BJ (cell line): ENCODE results near the gene LMAN1L. TPM values are rescaled to one million over a fixed set of nuclear protein-coding genes. Genes with fewer than 3 reads are reported as not detected.

Experiments used
- CTCF ChIA-PET: fragments of 350-600 bp; formaldehyde crosslinking; extraction: SDS; loops from one replicate; lab custom pipeline; 2021; ENCODE audit warnings: antibody characterized with exemption, inconsistent platforms; lab: Yijun Ruan, JAX
- POLR2A ChIA-PET: fragments of 300-600 bp; sonication (Branson Sonifier 250); formaldehyde crosslinking; extraction: SDS; loops from one replicate; lab custom pipeline; 2021; ENCODE audit warnings: antibody characterized with exemption; lab: Charles Lee
- DNase-seq: peaks from one replicate; pipeline ENCODE4 v3.0.0-alpha.2; 2011; ENCODE audit warnings: low read depth
- H3K27me3 ChIP-seq: 2 replicates; pipeline ENCODE4 v1.6.0; 2011; ENCODE audit warnings: low read length; ENCODE audit not compliant: control insufficient read depth, insufficient read depth
- H3K36me3 ChIP-seq: 2 replicates; pipeline ENCODE4 v1.5.1; 2011; ENCODE audit warnings: low read length; ENCODE audit not compliant: control insufficient read depth, insufficient read depth
- H3K4me3 ChIP-seq: 2 replicates; pipeline ENCODE4 v1.5.1; 2011; ENCODE audit warnings: low read depth, mild to moderate bottlenecking, control low read depth, low read length
- CTCF ChIP-seq: IDR thresholded peaks from 2 replicates; pipeline ENCODE4 v1.5.1; 2011; ENCODE audit warnings: low read depth, mild to moderate bottlenecking, control low read depth, inconsistent platforms, low read length, moderate library complexity; ENCODE audit not compliant: insufficient read depth
- polyA plus RNA-seq: library from polyadenylated mRNA; depleted of rRNA; stranded (reverse); fragments of >200 nt; gene quantifications from 2 replicates; pipeline ENCODE4 v1.2.3, GENCODE V29; 2011

Gene LMAN1L
- polyA plus RNA-seq, 1 experiment = not detected

GRCh38 chr15:74829486-74829885, 16.9 kb downstream of the LMAN1L start:
- Histone ChIP-seq H3K36me3 (no peaks in the 10 kb centered on the region), H3K4me3 (no peak overlapping the region), H3K27me3 (peaks cover 27% of the 10 kb centered on the region)
- no peak for DNase-seq
- CTCF ChIA-PET = no interaction called here
- TF ChIP-seq CTCF = no peak
- POLR2A ChIA-PET = no interaction called here

DNA sequence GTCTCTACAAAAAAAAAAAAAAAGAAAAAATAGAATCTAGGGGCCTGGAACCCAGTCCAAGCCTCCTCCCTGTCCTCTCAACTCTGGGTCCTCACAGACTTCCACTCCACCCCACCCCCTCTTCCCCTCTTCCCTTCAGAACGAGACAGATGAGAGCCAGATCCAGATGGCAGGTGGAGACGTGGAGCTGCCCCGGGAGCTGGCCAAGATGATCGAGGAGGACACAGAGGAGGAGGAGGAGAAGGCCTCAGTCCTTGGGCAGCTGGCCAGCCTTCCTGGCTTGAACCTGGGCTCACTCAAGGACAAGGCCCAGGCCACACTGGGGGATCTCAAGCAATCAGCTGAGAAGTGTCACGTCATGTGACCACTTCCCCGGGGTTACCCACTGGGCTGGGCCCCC, 17.4 kb downstream of the LMAN1L start:
- peaks cover 25% of the 10 kb centered on the region for H3K27me3 ChIP-seq

GRCh38 chr15:74830868-74831267, 18.2 kb downstream of the LMAN1L start:
- no peak for DNase-seq
- ChIA-PET CTCF (interaction anchor here (1.6 to 2.2 kb wide), 2 partner anchors 12 to 119 kb away, joined by 3 to 7 read pairs; partner anchors contain the start of gene ULK3), POLR2A (no interaction called here)
- Histone ChIP-seq H3K27me3 (peaks cover 18% of the 10 kb centered on the region), H3K4me3 (no peak overlapping the region), H3K36me3 (no peaks in the 10 kb centered on the region)
- TF ChIP-seq CTCF = no peak

More for the DNA sequence above, 17.4 kb downstream of the LMAN1L start:
- DNase-seq = no peak
- ChIA-PET POLR2A (no interaction called here), CTCF (interaction anchor here (0.6 to 1.6 kb wide), 2 partner anchors 32 to 120 kb away, joined by 3 read pairs; no protein-coding TSS in a partner anchor)
- TF ChIP-seq CTCF = no peak
- H3K36me3 ChIP-seq = no peaks in the 10 kb centered on the region
- H3K4me3 ChIP-seq = no peak overlapping the region

- no peak for TF ChIP-seq CTCF
- H3K36me3 ChIP-seq = no peaks in the 10 kb centered on the region; the same call in 1 of the 2 replicates
- ChIA-PET CTCF (interaction anchor here (0.9 to 2.5 kb wide), 6 partner anchors 10 to 70 kb away, joined by 3 to 9 read pairs (median 4); partner anchors contain the start of gene ULK3), POLR2A (no interaction called here)
- peaks cover 11% of the 10 kb centered on the region for H3K27me3 ChIP-seq
- H3K4me3 ChIP-seq = no peak overlapping the region
- no peak for DNase-seq
Measured at GRCh38 chr15:74831813-74832495, 19.3 kb downstream of the LMAN1L start.

DNA sequence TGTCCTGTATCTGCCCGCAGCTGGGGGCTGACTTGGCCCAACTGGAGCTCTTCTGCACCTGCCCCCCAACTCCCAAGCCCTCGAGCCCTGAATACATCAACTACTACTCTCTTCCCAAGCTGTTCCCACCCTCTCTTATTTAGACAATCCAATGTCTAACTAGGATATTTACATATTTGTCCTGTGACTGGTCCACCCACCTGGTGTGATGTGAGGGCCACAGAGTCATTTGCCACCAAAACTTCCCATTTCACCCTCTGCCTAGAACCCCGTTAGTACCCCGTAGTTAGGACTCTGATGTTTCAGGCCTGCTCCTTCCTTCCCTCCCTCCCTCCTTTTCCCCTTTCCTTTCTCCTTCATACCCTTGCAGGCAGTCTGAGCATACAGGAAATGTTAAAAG, 20.2 kb downstream of the LMAN1L start:
- no peak for DNase-seq
- TF ChIP-seq CTCF = no peak
- POLR2A ChIA-PET = no interaction called here
- Histone ChIP-seq H3K4me3 (no peak overlapping the region), H3K36me3 (no peaks in the 10 kb centered on the region; the same call in none of the 2 replicates), H3K27me3 (peaks cover 6% of the 10 kb centered on the region; the same call in 1 of the 2 replicates)
- CTCF ChIA-PET = interaction anchor here (0.9 to 2.5 kb wide), 7 partner anchors 10 to 69 kb away, joined by 3 to 9 read pairs (median 4); partner anchors contain the start of gene ULK3
